HG03280 (cell line): Measurements from ENCODE around the gene HIVEP1.

Experiments used
- ATAC-seq: cut with Tn5 transposase; IDR thresholded peaks from one replicate; pipeline ENCODE4 v1.9.1; 2021; ENCODE audit warnings: mild to moderate bottlenecking, moderate library complexity; ENCODE audit not compliant: unreplicated experiment

Gene HIVEP1

GRCh38 chr6:12017263-12017662 lies 5.2 kb downstream of the HIVEP1 start:
- ATAC-seq, result no peak

DNA sequence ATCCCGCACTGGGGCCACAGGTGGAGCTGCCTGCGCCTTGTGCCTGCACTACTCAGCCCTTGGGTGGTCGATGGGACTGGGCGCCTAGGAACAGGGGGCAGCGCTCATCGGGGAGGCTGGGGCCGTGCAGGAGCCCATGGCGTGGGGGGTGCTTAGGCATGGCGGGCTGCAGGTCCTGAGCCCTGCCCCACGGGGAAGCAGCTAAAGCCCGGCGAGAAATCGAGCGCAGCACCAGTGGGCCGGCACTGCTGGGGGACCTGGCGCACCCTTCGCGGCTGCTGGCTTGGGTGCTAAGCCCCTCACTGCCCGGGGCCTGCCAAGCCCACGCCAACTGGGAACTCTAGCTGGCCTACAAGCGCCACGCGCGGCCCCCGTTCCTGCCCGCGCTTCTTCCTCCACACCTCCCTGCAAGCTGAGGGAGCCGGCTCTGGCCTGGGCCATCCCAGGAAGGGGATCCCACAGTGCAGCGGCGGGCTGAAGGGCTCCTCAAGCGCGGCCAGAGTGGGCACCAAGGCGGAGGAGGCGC lies 5.8 kb downstream of the HIVEP1 start:
- ATAC-seq, result no peak

GRCh38 chr6:12020187-12020791 lies 8.2 kb downstream of the HIVEP1 start:
- no peak for ATAC-seq

GRCh38 chr6:12022481-12022880 lies 10.4 kb downstream of the HIVEP1 start:
- ATAC-seq, result no peak

GRCh38 chr6:12022953-12023388 lies 10.9 kb downstream of the HIVEP1 start:
- ATAC-seq, result no peak

GRCh38 chr6:12024216-12024615 lies 12.1 kb downstream of the HIVEP1 start:
- no peak for ATAC-seq

DNA sequence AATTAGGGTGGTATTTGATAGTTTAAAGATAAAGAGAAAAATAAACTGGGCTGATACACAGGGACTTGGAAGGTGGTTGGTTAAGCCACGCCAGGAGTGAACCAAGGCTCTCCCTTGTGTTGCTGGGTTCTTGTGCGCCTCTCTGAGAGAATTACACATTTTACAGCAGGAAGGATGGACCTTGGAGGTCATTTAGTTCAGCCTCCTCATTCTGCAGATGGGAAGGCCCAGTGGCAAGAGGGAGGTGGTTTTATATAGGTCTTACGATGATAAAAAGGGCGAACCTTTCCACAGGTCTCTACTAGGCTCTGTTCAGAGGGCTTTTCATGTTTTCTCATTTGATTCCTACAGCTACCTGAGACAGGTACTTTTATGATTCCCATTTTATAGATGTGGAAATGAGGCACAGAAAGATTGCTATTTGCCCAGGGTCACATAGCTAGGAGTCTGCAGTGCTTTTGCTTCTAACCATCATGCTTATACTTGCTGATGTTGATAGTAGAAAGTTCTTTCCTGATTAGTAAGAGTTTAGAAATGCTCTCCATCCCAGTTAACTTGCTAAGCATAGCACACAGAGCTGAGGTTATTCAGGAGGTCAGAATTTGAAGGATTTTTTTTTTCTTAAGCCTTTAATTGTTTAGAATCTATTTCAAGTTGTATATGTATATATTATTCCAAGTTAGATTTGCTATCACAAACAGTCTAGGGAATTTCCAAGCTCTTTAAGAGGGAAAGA lies 12.8 kb downstream of the HIVEP1 start:
- ATAC-seq, result no peak

GRCh38 chr6:12026120-12026519 lies 14.0 kb downstream of the HIVEP1 start:
- ATAC-seq, result no peak

GRCh38 chr6:12026833-12027232 lies 14.7 kb downstream of the HIVEP1 start:
- ATAC-seq, result no peak

GRCh38 chr6:12028213-12028612 lies 16.1 kb downstream of the HIVEP1 start:
- no peak for ATAC-seq

GRCh38 chr6:12029979-12030737 lies 18.0 kb downstream of the HIVEP1 start:
- ATAC-seq, result no peak

DNA sequence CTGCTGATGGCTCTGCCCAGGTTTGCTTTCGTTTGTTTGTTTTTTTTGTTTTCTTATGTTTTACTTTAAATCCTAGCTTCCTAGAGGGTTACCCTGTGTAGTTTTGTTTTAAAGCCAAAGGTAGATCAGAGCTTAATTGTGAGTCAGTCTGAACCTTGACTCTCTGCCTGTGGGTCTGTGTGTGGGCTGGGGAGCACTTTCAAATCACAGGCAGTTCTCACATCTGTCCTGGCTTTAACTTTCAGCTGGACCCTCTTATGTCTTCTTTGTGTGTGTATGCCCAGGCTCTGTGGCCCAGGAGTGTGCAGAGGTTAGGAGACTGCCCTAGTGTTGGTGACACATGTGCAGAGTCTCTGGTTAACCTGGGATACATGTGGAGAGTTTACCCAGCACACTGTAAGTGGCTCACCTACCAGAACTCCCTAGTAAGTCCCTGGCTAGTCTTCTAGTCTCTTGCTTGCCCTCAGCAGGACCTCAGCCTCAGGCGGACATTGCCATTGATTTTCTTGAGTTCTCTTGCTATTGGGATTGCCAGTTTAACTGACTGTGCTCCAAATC lies 19.0 kb downstream of the HIVEP1 start:
- ATAC-seq, result no peak

- no peak for ATAC-seq
These were observed 20.9 kb downstream of the HIVEP1 start for GRCh38 chr6:12032783-12033573.

GRCh38 chr6:12033770-12034169 lies 21.7 kb downstream of the HIVEP1 start:
- no peak for ATAC-seq

DNA sequence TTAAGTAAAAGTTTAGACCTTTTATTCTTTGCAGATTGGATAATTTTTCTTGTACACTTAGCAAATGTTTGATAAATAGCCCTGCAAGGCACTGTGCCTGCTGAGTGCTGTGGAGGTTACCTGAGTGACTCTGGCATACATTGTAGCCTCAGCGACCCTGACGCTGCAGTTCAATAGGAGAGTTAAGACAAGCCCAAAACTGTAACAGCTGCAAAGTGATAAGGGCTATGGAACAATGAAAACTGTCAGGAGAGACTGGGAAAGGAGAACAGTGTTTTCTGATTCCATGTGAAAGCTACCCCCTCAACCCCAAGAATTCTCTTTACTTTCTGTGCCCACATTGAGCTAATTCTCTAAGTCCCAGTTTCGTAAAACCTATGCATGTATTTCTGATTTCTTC lies 22.2 kb downstream of the HIVEP1 start:
- no peak for ATAC-seq

- ATAC-seq, result no peak
These were observed 22.7 kb downstream of the HIVEP1 start for GRCh38 chr6:12034837-12035236.

DNA sequence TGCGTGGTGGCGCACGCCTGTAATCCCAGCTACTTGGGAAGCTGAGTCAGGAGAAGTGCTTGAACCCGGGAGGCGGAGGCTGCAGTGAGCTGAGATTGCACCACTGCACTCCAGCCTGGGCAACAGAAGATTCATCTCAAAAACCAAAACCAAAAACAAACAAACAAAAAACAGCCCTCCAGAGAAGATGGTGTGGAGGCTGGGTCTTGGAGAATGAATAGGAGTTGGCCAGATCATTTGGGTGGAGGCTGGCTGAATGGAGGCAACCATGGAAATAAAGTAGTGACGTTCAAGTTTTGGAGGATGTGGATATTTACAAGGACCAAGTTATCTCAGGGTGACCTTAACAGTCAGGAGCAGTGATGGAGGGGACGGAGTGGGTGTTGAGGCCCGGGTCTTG lies 24.7 kb downstream of the HIVEP1 start:
- ATAC-seq, result no peak

GRCh38 chr6:12037798-12038197 lies 25.7 kb downstream of the HIVEP1 start:
- no peak for ATAC-seq

DNA sequence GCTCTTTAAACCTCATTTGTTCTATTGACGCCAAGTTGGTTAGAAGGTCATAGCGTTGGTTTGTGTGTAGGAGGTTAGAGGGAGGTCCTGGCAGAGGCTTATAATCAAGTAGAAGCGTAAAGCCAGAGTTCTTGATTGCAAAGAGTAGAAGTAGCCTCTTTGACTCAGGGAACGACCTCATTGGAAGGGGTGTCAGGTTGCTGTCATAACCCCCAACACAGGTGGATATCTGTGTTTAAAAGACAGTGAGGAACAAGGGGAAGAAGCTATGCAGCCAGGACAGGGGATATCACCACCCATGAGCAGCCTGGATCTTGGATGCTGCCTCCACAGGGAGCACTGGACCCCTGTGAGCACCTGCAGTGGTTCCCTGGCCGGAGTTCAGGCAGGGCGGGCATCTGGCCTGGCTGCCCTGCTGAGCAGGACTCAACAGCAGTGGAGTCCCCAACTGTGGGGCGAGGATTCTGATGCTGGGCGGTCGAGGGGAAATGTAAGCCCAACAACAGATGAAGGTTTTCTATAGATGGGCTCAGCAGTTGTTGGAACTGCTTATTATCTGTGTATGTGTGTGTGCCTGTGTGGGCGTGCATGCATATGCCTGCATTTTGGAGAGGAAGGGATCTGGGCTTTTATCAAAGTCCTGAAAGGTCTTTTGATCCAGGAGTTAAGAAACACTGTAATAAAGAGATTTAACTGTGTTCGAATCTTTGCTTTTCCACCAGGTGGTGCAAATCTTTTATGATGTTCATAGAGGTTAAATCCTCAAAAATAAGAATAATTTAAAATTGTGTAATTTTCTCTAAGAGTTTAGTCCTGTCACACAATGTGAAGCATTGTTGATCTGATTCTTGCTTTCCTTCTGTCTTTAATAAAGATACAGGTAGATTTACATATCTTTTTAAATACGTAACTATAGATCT lies 27.7 kb downstream of the HIVEP1 start:
- ATAC-seq, result no peak

DNA sequence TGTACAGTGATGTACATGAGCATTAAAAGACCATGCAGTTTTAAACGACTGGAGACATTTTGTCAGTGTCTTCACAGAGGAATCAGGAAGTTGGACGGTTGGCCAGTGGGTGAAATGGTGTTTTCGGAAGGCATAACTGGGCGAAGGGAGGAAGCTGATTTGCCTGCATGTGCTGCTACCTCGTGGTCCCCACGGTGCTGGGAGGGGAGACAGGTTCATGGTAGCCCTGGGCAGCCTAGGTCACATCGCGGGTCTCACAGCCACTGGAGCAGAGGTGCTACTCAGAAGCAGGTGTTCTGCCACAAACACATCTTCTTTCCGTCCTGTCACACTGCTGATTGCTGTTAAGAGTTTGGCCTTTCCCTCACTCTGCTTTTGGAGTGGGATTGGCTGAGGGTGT lies 35.2 kb downstream of the HIVEP1 start:
- no peak for ATAC-seq
